ENCODE measurements around the gene JAKMIP2. TPM values are rescaled to one million over a fixed set of nuclear protein-coding genes. Genes with fewer than 3 reads are reported as not detected.
A peak's percentile ranks its signal among the peaks of the same experiment; 100 is the strongest.

The JAKMIP2 gene
- polyA plus RNA-seq, 1 of the 3 experiments (the other 2 are of a cell fraction): 2.1 TPM

DNA sequence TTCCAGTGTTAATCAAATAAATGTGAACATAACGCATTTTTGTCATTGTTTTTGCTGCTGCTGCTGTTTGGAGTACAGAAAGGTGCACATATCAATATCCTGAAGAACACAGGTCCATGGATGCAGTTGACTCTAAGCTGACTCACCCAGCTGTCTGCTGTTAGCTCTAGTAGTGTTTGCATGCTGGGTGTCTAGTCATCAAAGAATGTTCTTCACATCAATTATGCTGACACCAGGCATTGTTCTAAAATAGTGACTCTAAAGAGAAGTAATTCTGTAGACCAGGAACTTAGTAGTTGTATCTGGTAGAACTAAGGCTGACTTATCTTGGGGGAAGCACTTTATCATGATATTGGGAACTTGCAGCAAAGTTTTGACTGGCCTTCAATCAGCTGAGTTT, 217.0 kb downstream of the JAKMIP2 start:
- Histone ChIP-seq H3K9me2 (no peaks in the 10 kb centered on the region), H3K4me2 (no peak overlapping the region), H3F3A (replicated peaks; ENCODE audit: insufficient read depth) (no peaks in the 10 kb centered on the region), H4K20me1 (ENCODE audit: insufficient read depth) (no peaks in the 10 kb centered on the region), H3K79me2 (ENCODE audit: insufficient read depth) (no peaks in the 10 kb centered on the region), H3K27ac (ENCODE audit: low read depth in 2 of 2, low read length in 1 of 2) (no peak overlapping the region), H3K36me3 (replicated peaks in 1 of 2; ENCODE audit: control insufficient read depth in 1 of 2, insufficient read depth in 2 of 2, low read length in 1 of 2) (no peaks in the 10 kb centered on the region), H3K9ac (no peak overlapping the region), H3K4me3 (ENCODE audit: low read depth in 2 of 2, low read length in 1 of 2) (no peak overlapping the region), H3K9me3 (no peaks in the 10 kb centered on the region), H2AFZ (ENCODE audit: low read depth) (no peak overlapping the region), H3K27me3 (ENCODE audit: insufficient read depth) (no peaks in the 10 kb centered on the region), H3K4me1 (ENCODE audit: control insufficient read depth in 1 of 2, insufficient read depth in 2 of 2, low read depth in 1 of 2, low read length in 1 of 2) (peaks cover 0 to 3% of the 10 kb centered on the region in 2 experiments; a peak in 1 of 4 replicates)
- ChIA-PET CTCF (interaction anchor here (0.8 to 2.3 kb wide), 4 partner anchors 11 to 164 kb away, joined by 3 to 10 read pairs (median 5); no protein-coding TSS in a partner anchor), POLR2A (no interaction called here)
- 81% methylated on average over 1 of the region's 1 CpG for whole genome bisulfite sequencing (ENCODE audit: low lambda C conversion rate)
- TF ChIP-seq GATA2 (CRISPR knock-in tag; IDR thresholded peaks at IDR 0.05) (no peak), EP300 (IDR thresholded peaks at IDR 0.05; ENCODE audit: borderline replicate concordance in 1 of 2, low read depth in 1 of 2, low read length in 1 of 2) (0 out of 4 replicates have a peak, but pooled peaks of 1 of the 2 experiments have one; percentile 22), TCF12 (IDR thresholded peaks at IDR 0.05) (peak; percentile 76), JUND (IDR thresholded peaks at IDR 0.05) (peak; percentile 64), FOSL2 (IDR thresholded peaks at IDR 0.05; ENCODE audit: borderline replicate concordance, low read depth) (peak; percentile 70; the same call in 1 of the 2 replicates), ELF1 (IDR thresholded peaks at IDR 0.05) (no peak), NFIC (IDR thresholded peaks at IDR 0.05; ENCODE audit: borderline replicate concordance) (no peak), EZH2phosphoT487 (IDR thresholded peaks at IDR 0.05; ENCODE audit: borderline replicate concordance, low read depth) (no peak), GABPA (IDR thresholded peaks at IDR 0.05; ENCODE audit: low read depth) (no peak), POLR2AphosphoS5 (IDR thresholded peaks at IDR 0.05; ENCODE audit: low read depth, low read length) (no peak), PBX3 (IDR thresholded peaks at IDR 0.05) (peak; percentile 93), NRF1 (IDR thresholded peaks at IDR 0.05; ENCODE audit: low read depth, low read length) (no peak), TEAD4 (IDR thresholded peaks at IDR 0.05; ENCODE audit: borderline replicate concordance, insufficient read depth) (no peak), CHD2 (IDR thresholded peaks at IDR 0.05; ENCODE audit: low read length, partially characterized antibody) (no peak)
- DNase-seq: no peak

GRCh38 chr5:147564124-147564486, 218.4 kb downstream of the JAKMIP2 start:
- 79% methylated on average over 3 of the region's 3 CpGs for WGBS (ENCODE audit: low lambda C conversion rate)

More at GRCh38 chr5:147564124-147564486, 218.4 kb downstream of the JAKMIP2 start:
- ChIA-PET CTCF (interaction anchor here (0.8 to 2.3 kb wide), 7 partner anchors 9 to 259 kb away, joined by 3 to 10 read pairs (median 3); partner anchors contain the start of gene DPYSL3), POLR2A (no interaction called here)
- Histone ChIP-seq H3F3A (replicated peaks; ENCODE audit: insufficient read depth) (no peaks in the 10 kb centered on the region), H3K9ac (no peak overlapping the region), H3K9me2 (no peaks in the 10 kb centered on the region), H3K4me3 (ENCODE audit: low read depth in 2 of 2, low read length in 1 of 2) (no peak overlapping the region), H3K79me2 (ENCODE audit: insufficient read depth) (no peaks in the 10 kb centered on the region), H3K9me3 (no peaks in the 10 kb centered on the region), H3K4me2 (no peak overlapping the region), H3K36me3 (replicated peaks in 1 of 2; ENCODE audit: control insufficient read depth in 1 of 2, insufficient read depth in 2 of 2, low read length in 1 of 2) (no peaks in the 10 kb centered on the region), H3K27ac (ENCODE audit: low read depth in 2 of 2, low read length in 1 of 2) (no peak overlapping the region), H4K20me1 (ENCODE audit: insufficient read depth) (no peaks in the 10 kb centered on the region), H3K27me3 (ENCODE audit: insufficient read depth) (no peaks in the 10 kb centered on the region), H2AFZ (ENCODE audit: low read depth) (no peak overlapping the region), H3K4me1 (ENCODE audit: control insufficient read depth in 1 of 2, insufficient read depth in 2 of 2, low read depth in 1 of 2, low read length in 1 of 2) (peaks cover 0 to 3% of the 10 kb centered on the region in 2 experiments; a peak in 1 of 4 replicates)
- TF ChIP-seq GABPA (IDR thresholded peaks at IDR 0.05; ENCODE audit: low read depth) (no peak), MEF2A (IDR thresholded peaks at IDR 0.05; ENCODE audit: borderline replicate concordance, low read depth) (no peak), RXRA (IDR thresholded peaks at IDR 0.05; ENCODE audit: borderline replicate concordance, low read depth) (no peak), NFIC (IDR thresholded peaks at IDR 0.05; ENCODE audit: borderline replicate concordance) (no peak)
- DNase-seq: no peak
